ENCODE measurements around the gene THAP2.

The THAP2 gene

DNA sequence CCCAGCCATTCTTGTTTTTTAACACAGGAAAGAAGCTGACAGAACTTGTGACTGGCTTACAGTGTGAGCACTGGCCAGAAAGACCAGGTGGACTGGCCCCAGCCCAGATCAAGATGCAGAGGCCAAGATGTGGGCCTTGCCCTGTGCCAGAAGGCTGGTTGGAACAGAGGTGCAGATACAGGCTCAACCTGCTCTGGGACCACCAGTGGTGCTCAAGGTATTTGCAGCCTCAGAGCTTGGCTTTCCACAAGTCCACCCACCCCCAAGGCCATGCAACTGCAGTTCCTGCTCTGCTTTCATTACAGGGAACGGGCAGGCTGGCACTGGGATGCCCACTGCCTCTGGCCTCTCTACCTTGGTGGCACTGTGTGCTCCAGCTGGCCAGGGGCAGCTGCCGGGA lies 23.8 kb upstream of the THAP2 start:
- no peak for FAIRE-seq
- no peak for TF ChIP-seq PAX5 (IDR thresholded peaks at IDR 0.05; ENCODE audit: insufficient read depth, low read length, severe bottlenecking)
- TF ChIP-seq TAF1 (IDR thresholded peaks at IDR 0.05; ENCODE audit: low read depth, low read length) = no peak
- no peak for TF ChIP-seq POLR2A (IDR thresholded peaks at IDR 0.05; ENCODE audit: low read depth, low read length)
- no peak for TF ChIP-seq POU2F2 (IDR thresholded peaks at IDR 0.05; ENCODE audit: low read depth, low read length)
- TF ChIP-seq POLR2AphosphoS5 (IDR thresholded peaks at IDR 0.05; ENCODE audit: low read depth, low read length) = no peak
- TF ChIP-seq SPI1 (IDR thresholded peaks at IDR 0.05; ENCODE audit: low read depth, low read length) = no peak
- DNase-seq (ENCODE audit: insufficient read length, low spot score) = no peak

DNA sequence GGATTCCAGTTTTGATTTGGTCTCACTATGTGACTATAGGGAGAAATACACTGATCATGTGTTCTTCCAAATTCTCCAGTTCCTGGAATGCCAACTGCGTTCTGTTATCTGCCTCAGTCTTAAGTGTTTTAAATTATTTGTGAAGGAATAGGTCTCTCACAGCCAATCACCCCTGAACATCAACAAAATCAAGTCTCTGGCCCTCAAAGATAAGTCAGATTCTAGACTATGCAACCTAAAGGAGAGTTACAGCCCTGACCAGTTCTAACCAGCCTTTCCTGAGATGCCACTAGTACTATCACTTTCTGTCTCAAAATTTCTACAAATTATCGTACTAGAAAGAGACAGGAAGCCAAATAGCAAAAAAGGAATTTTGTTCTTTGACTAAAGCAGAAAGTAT lies 22.7 kb upstream of the THAP2 start:
- no peak for DNase-seq (ENCODE audit: insufficient read length, low spot score)
- no peak for TF ChIP-seq SPI1 (IDR thresholded peaks at IDR 0.05; ENCODE audit: low read depth, low read length)
- no peak for TF ChIP-seq POLR2A (IDR thresholded peaks at IDR 0.05; ENCODE audit: low read depth, low read length)
- TF ChIP-seq TAF1 (IDR thresholded peaks at IDR 0.05; ENCODE audit: low read depth, low read length) = no peak
- no peak for TF ChIP-seq POLR2AphosphoS5 (IDR thresholded peaks at IDR 0.05; ENCODE audit: low read depth, low read length)
- TF ChIP-seq PAX5 (IDR thresholded peaks at IDR 0.05; ENCODE audit: insufficient read depth, low read length, severe bottlenecking) = no peak
- TF ChIP-seq POU2F2 (IDR thresholded peaks at IDR 0.05; ENCODE audit: low read depth, low read length) = no peak
- FAIRE-seq = no peak

DNA sequence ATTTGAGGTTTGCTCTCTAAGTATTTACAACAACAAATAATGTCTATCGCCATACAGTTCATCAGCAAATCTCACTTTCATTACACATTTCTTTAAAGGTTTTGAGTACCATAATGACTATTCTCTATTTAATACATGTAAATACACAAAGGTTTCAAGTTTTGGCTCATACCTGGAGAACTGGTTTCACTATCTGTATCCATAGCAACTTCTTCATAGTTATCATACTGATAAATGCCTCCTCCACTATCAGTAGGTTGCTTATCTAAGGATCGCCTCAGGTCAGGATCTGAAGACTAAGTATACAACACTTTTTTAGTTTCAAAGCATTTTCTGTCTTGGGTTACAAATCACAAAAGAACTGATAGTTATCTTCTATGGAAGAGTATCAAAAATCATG lies 21.8 kb upstream of the THAP2 start:
- no peak for TF ChIP-seq TAF1 (IDR thresholded peaks at IDR 0.05; ENCODE audit: low read depth, low read length)
- TF ChIP-seq POLR2A (IDR thresholded peaks at IDR 0.05; ENCODE audit: low read depth, low read length) = no peak
- TF ChIP-seq SPI1 (IDR thresholded peaks at IDR 0.05; ENCODE audit: low read depth, low read length) = no peak
- TF ChIP-seq POLR2AphosphoS5 (IDR thresholded peaks at IDR 0.05; ENCODE audit: low read depth, low read length) = no peak
- FAIRE-seq (no peak), DNase-seq (ENCODE audit: insufficient read length, low spot score) (no peak)

DNA sequence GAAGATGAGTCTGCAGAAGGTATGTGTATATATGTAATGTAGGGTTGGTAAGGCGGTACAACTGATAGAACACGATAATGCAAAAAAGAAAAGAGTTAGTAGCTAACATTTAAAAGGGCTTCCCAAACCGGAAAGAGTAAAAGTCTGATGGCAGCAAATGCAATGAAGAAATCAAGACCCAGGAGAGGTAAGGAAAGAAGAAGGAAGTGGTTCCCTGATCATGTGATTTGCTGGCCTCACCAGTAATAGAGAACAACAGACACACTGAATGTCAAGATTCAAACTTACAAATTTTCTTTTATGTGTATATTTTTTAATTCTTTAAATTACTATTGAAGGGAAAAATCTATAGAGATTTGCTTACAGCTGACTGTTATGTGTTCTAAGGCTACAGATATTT lies 18.8 kb upstream of the THAP2 start:
- no peak for DNase-seq (ENCODE audit: insufficient read length, low spot score)
- FAIRE-seq = no peak
- TF ChIP-seq POU2F2 (IDR thresholded peaks at IDR 0.05; ENCODE audit: low read depth, low read length) = no peak
- TF ChIP-seq PAX5 (IDR thresholded peaks at IDR 0.05; ENCODE audit: insufficient read depth, low read length, severe bottlenecking) = no peak
- TF ChIP-seq POLR2A (IDR thresholded peaks at IDR 0.05; ENCODE audit: low read depth, low read length) = no peak

DNA sequence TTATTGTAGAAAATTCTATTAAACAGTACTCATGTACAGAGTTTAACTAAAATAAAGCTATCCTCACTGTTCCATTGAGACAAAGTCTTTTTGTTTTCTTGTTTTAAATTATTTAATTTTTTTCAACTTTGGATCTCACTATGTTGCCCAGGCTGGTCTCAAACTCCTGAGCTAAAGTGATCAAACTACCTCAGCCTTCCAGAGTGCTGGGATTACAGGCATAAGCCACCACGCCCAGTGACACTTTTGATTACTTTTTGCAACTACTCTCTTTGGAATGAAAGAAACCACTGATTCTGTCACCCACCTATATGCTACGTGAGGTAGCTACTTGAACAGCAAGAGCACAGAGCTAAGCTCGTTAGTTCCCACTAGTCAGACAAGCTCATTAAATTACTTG lies 17.6 kb upstream of the THAP2 start:
- DNase-seq (ENCODE audit: insufficient read length, low spot score) (no peak), FAIRE-seq (no peak)
- TF ChIP-seq POLR2A (IDR thresholded peaks at IDR 0.05; ENCODE audit: low read depth, low read length) = no peak
- no peak for TF ChIP-seq POU2F2 (IDR thresholded peaks at IDR 0.05; ENCODE audit: low read depth, low read length)
- no peak for TF ChIP-seq TAF1 (IDR thresholded peaks at IDR 0.05; ENCODE audit: low read depth, low read length)
- no peak for TF ChIP-seq PAX5 (IDR thresholded peaks at IDR 0.05; ENCODE audit: insufficient read depth, low read length, severe bottlenecking)
- no peak for TF ChIP-seq POLR2AphosphoS5 (IDR thresholded peaks at IDR 0.05; ENCODE audit: low read depth, low read length)
- no peak for TF ChIP-seq SPI1 (IDR thresholded peaks at IDR 0.05; ENCODE audit: low read depth, low read length)

DNA sequence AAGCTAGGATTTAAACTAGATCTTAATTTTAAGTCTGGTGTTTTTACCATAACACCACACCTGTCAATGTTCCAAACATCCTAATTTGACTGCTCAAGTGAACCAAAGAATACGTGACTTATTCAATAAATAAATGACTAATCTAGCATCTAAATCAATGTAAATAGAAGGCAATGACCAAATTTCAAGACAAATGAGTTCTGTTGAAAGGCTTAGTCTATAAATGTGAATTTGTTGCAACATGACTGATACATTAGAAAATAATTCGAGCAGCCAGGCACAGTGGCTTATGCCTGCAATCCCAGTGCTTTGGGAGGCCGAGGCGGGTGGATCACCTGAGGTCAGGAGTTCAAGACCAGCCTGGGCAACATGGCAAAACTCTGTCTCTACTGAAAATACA lies 15.6 kb upstream of the THAP2 start:
- no peak for DNase-seq (ENCODE audit: insufficient read length, low spot score)
- TF ChIP-seq POU2F2 (IDR thresholded peaks at IDR 0.05; ENCODE audit: low read depth, low read length) = no peak
- TF ChIP-seq SPI1 (IDR thresholded peaks at IDR 0.05; ENCODE audit: low read depth, low read length) = no peak
- FAIRE-seq = no peak

DNA sequence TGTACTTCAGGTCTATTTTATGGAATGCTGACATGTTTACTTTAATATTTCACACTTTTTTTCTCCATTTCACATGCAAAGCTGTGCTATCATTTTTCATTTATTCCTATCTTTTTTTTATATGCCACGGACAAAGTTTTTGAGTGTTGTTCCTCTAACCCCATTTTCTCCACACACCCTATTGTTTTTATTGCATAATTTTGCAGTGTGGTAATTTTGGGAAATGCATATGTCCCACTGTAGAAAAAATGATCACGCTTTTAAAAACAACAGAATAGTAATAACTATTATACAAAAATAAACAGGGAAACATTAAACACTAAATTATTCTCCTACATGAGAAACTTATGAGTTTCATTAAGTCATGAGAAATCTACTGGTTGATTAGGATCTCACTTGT lies 14.7 kb upstream of the THAP2 start:
- FAIRE-seq (no peak), DNase-seq (ENCODE audit: insufficient read length, low spot score) (no peak)
- TF ChIP-seq PAX5 (IDR thresholded peaks at IDR 0.05; ENCODE audit: insufficient read depth, low read length, severe bottlenecking) (no peak), POLR2AphosphoS5 (IDR thresholded peaks at IDR 0.05; ENCODE audit: low read depth, low read length) (no peak), POU2F2 (IDR thresholded peaks at IDR 0.05; ENCODE audit: low read depth, low read length) (no peak), TAF1 (IDR thresholded peaks at IDR 0.05; ENCODE audit: low read depth, low read length) (no peak)

DNA sequence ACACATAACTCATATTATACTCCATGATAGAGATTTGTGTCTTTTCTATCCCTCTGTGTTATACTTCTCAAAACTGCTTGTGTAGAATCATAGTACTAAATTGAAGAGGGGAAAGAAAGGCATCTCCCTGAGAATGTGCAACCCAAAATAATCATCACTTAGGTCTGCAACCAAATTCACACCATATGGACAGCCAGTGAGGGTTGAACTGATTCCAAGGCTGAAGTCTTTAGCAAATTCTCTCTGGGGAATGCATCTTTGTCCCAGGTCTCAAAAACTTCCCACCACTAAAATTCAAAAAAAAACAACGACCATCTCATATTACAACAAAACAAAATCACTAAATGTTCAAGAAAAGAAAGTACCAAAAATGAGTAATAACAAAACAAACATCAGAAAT lies 11.4 kb upstream of the THAP2 start:
- TF ChIP-seq SPI1 (IDR thresholded peaks at IDR 0.05; ENCODE audit: low read depth, low read length) (no peak), POLR2A (IDR thresholded peaks at IDR 0.05; ENCODE audit: low read depth, low read length) (no peak), TAF1 (IDR thresholded peaks at IDR 0.05; ENCODE audit: low read depth, low read length) (no peak), POU2F2 (IDR thresholded peaks at IDR 0.05; ENCODE audit: low read depth, low read length) (no peak), PAX5 (IDR thresholded peaks at IDR 0.05; ENCODE audit: insufficient read depth, low read length, severe bottlenecking) (no peak), POLR2AphosphoS5 (IDR thresholded peaks at IDR 0.05; ENCODE audit: low read depth, low read length) (no peak)
- DNase-seq (ENCODE audit: insufficient read length, low spot score) (no peak), FAIRE-seq (no peak)

DNA sequence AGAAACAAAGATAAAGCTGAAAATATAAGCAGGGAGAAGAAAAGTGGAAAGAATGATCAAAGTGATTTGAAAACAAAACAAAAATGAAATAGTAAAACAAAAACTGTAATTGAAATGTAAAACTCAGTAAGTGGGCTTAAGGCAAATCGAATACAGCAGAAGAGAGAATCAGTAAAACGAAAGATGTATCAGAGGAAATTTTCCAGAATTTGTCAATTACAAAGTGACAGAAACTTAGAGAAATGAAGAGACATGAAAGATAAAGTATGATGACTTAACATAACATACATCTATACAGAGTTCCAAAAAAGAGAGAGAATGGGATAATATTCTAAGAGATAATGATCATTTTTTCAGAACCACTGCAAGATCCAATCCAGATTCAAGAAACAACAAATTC lies 11.0 kb upstream of the THAP2 start:
- no peak for FAIRE-seq
- no peak for TF ChIP-seq POU2F2 (IDR thresholded peaks at IDR 0.05; ENCODE audit: low read depth, low read length)
- TF ChIP-seq POLR2AphosphoS5 (IDR thresholded peaks at IDR 0.05; ENCODE audit: low read depth, low read length) = no peak
- TF ChIP-seq SPI1 (IDR thresholded peaks at IDR 0.05; ENCODE audit: low read depth, low read length) = no peak
- TF ChIP-seq PAX5 (IDR thresholded peaks at IDR 0.05; ENCODE audit: insufficient read depth, low read length, severe bottlenecking) = no peak
- TF ChIP-seq TAF1 (IDR thresholded peaks at IDR 0.05; ENCODE audit: low read depth, low read length) = no peak
- no peak for TF ChIP-seq POLR2A (IDR thresholded peaks at IDR 0.05; ENCODE audit: low read depth, low read length)
- no peak for DNase-seq (ENCODE audit: insufficient read length, low spot score)

DNA sequence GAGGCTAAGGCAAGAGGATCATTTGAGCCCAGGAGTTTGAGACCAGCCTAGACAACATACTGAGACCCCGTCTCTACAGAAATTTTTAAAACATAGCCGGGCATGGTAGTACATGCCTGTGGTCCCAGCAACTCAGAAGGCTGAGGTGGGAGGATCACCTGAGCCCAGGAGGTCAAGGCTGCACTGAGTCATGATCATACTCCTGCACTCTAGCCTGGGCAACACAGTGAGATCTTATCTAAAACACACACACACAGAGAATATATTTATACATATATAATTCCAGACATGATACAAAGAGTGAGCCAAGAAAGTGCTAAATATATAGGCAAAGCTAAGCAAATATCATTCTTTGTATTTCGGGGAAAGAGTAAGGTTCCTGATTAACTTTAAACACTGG lies 9.9 kb upstream of the THAP2 start:
- DNase-seq (ENCODE audit: insufficient read length, low spot score) (no peak), FAIRE-seq (no peak)
- TF ChIP-seq PAX5 (IDR thresholded peaks at IDR 0.05; ENCODE audit: insufficient read depth, low read length, severe bottlenecking) (no peak), POU2F2 (IDR thresholded peaks at IDR 0.05; ENCODE audit: low read depth, low read length) (no peak), POLR2A (IDR thresholded peaks at IDR 0.05; ENCODE audit: low read depth, low read length) (no peak), POLR2AphosphoS5 (IDR thresholded peaks at IDR 0.05; ENCODE audit: low read depth, low read length) (no peak), SPI1 (IDR thresholded peaks at IDR 0.05; ENCODE audit: low read depth, low read length) (no peak), TAF1 (IDR thresholded peaks at IDR 0.05; ENCODE audit: low read depth, low read length) (no peak)

DNA sequence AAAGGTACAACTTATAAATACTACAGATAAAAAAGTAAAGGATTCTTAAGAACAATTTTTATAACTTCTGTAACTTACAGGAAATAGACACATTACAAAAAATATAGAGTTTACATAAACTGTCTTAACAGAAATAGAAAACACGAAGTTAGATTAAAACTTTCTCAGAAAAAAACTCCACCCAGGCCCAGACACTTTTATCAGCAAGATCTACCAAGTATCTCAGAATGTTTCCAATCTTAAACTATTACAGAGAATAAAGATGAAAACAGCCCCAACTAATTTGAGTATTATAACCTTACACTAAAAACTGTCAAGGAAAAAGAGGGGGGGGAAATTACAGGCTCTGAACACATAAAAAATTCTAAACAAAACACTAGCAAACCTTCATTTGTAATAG lies 8.6 kb upstream of the THAP2 start:
- TF ChIP-seq POU2F2 (IDR thresholded peaks at IDR 0.05; ENCODE audit: low read depth, low read length) = no peak
- TF ChIP-seq POLR2AphosphoS5 (IDR thresholded peaks at IDR 0.05; ENCODE audit: low read depth, low read length) = no peak
- DNase-seq (ENCODE audit: insufficient read length, low spot score) = no peak
- no peak for FAIRE-seq

Measured in GM12891 (cell line).